Measurements from ENCODE around the gene PPP1R1C.

Gene PPP1R1C

GRCh38 chr2:181988154-181988924 is 2.7 kb downstream of the PPP1R1C start:
- TF ChIP-seq CTCF (IDR thresholded peaks at IDR 0.05; ENCODE audit: low read depth, low read length): no peak
- no peak overlapping the region for H3K4me3 ChIP-seq (ENCODE audit: low read depth, low read length)

DNA sequence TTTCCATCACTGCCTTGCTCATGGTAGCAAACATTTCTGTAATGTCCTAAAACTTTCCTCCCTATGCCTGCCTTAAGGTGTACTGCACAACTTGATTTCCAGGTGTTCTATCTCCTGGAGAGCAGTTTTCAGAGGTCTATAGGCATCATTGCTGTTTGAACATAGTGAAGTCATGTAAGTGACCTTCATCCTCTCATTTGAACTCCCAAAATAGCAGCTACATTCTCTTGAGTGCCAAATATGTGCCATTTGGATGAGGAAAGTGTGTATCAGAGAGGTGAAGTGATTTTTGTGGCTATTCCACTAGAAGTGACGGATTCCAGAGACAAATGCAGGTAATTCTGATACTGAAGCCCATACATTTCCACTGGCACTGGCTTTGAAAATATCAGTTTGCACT is 3.4 kb downstream of the PPP1R1C start:
- H3K4me3 ChIP-seq (ENCODE audit: low read depth, low read length): no peak overlapping the region
- no peak for TF ChIP-seq CTCF (IDR thresholded peaks at IDR 0.05; ENCODE audit: low read depth, low read length)

- no peak overlapping the region for H3K4me3 ChIP-seq (ENCODE audit: low read depth, low read length)
- TF ChIP-seq CTCF (IDR thresholded peaks at IDR 0.05; ENCODE audit: low read depth, low read length): no peak
These were observed 5.7 kb downstream of the PPP1R1C start for GRCh38 chr2:181991171-181991885.

DNA sequence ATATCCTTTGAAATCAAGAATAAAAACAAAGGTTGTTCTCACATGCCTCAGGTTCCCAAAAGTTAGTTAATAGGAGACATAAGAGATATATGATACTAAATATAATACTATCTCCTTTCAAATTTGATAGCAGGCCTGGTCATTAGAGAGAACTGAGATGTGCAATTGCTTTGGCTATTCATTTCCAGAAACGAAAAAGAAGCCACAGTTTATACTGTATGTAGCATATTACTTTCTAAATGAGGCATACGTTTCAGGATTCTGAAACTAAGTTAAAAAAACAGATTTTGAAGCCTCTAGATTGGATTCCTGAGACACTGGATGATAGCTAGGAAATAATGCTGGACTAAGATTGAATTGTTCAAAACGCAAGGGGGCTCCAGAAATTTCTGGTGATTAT is 7.1 kb downstream of the PPP1R1C start:
- no peak for TF ChIP-seq CTCF (IDR thresholded peaks at IDR 0.05; ENCODE audit: low read depth, low read length)
- no peak overlapping the region for H3K4me3 ChIP-seq (ENCODE audit: low read depth, low read length)

DNA sequence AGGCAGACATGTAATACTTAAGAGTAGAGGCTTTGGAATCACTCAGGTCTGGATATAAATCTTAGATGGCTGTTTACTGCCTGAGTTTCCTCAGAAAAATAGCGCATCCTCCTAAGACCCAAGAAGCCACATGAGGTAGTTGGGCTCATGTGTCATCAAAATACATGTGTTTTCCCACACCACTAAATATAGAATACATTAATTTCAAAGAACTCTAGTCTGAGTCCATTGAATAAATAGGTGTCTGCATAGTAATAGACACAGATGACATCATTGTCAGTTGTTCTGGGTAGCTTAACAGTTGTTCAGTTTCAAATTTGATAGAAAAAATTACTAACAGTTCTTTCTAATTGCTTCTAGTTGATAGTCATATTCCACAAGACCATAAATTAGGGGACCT is 9.6 kb downstream of the PPP1R1C start:
- H3K4me3 ChIP-seq (ENCODE audit: low read depth, low read length): no peak overlapping the region
- no peak for TF ChIP-seq CTCF (IDR thresholded peaks at IDR 0.05; ENCODE audit: low read depth, low read length)

DNA sequence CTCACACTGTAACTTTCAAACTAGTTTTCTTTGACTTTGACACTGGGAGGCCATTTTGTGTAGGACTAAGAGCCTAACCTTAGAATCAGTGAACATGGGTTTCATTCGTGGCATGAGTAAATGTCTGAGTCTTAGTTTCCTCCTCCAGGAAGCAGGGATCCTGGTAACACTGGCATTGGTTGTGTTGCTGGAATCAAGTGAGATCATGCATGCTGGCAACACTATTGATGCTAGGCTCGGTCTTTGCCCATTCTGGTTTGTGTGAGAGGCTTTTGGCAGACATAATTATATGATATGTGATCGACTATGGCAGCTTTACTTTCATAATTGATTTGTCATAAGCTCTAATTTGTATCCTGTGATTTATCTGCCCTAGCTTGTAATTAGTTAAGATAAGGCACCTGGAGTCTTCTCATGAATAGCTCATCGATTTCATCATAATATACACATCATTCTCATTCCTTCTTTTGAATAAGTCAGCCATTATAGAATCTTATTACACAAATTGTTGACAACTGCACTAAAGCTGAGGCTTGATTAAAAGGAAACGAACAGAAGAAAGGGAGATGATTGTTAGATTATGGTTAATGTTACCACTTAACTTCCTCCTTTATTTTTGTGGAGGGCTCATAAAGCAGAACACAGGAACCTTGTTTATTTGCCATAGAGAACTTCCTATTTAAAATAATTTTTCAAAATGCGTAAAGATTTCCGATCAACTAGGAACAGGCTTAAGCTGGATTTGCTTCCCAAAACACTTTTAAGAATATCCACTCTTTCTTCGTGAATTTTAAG is 12.6 kb downstream of the PPP1R1C start:
- no peak overlapping the region for H3K4me3 ChIP-seq (ENCODE audit: low read depth, low read length)
- TF ChIP-seq CTCF (IDR thresholded peaks at IDR 0.05; ENCODE audit: low read depth, low read length): no peak

All from WI38 (cell line).